CD4-positive, alpha-beta T cell (primary cell): Measurements from ENCODE around the gene HOXC11. TPM values are rescaled to one million over a fixed set of nuclear protein-coding genes. Genes with fewer than 3 reads are reported as not detected.

Experiments
- ATAC-seq: fragments of 200-7000 bp; cut with Tn5 transposase; one replicate; pipeline ENCODE4 v1.10.0; 2022; ENCODE audit warnings: mild to moderate bottlenecking; ENCODE audit not compliant: poor library complexity
- CTCF ChIA-PET: fragments of 350-600 bp; sonication (Branson Sonifier 250); formaldehyde crosslinking; loops from one replicate; lab custom pipeline; 2021; ENCODE audit warnings: antibody characterized with exemption, inconsistent platforms; lab: Charles Lee
- POLR2A ChIA-PET: fragments of 350-600 bp; sonication (Branson Sonifier 250); formaldehyde crosslinking; loops from one replicate; lab custom pipeline; 2021; ENCODE audit warnings: antibody characterized with exemption, inconsistent platforms; lab: Charles Lee
- DNase-seq, 14 experiments: peaks; one replicate each; pipeline ENCODE4 v3.0.0-alpha.2; 2013 to 2020; ENCODE audit warnings: mixed read lengths in 2 of 14
- H3K27ac ChIP-seq, 2 donors: one replicate each; pipeline versions ENCODE4 v1.5.1 to v1.7.0; 2013; ENCODE audit warnings: low read length in 2 of 2, low read depth in 1 of 2, mild to moderate bottlenecking in 1 of 2
- H3K27me3 ChIP-seq, 2 experiments: 1 replicate in 1 of 2; 2 replicates in 1 of 2; pipeline versions ENCODE4 v1.6.1 to v1.7.0; 2013; ENCODE audit warnings: low read length in 2 of 2, control low read depth in 1 of 2, mild to moderate bottlenecking in 1 of 2, moderate library complexity in 1 of 2; ENCODE audit not compliant: insufficient read depth in 2 of 2, control insufficient read depth in 1 of 2
- H3K36me3 ChIP-seq: one replicate; pipeline ENCODE4 v1.6.1; 2013; ENCODE audit warnings: low read length, control low read depth; ENCODE audit not compliant: insufficient read depth
- H3K4me1 ChIP-seq: one replicate; pipeline ENCODE4 v1.6.1; 2013; ENCODE audit warnings: low read length, control low read depth; ENCODE audit not compliant: insufficient read depth
- H3K4me3 ChIP-seq: one replicate; pipeline ENCODE4 v1.5.1; 2013; ENCODE audit warnings: mild to moderate bottlenecking, low read length, moderate library complexity
- H3K9me3 ChIP-seq, 2 experiments: 1 replicate in 1 of 2; 2 replicates in 1 of 2; pipeline versions ENCODE4 v1.6.1 to v1.7.0; 2013; ENCODE audit warnings: low read length in 2 of 2, mild to moderate bottlenecking in 2 of 2, control low read depth in 1 of 2, moderate library complexity in 1 of 2; ENCODE audit not compliant: control insufficient read depth in 1 of 2, insufficient read depth in 1 of 2
- H3K27ac Mint-ChIP-seq: one replicate; pipeline ENCODE4 v1.8.0; 2020; ENCODE audit warnings: mixed read lengths
- H3K27me3 Mint-ChIP-seq: one replicate; pipeline ENCODE4 v1.8.0; 2021; ENCODE audit warnings: mixed read lengths
- H3K36me3 Mint-ChIP-seq: one replicate; pipeline ENCODE4 v1.8.0; 2021; ENCODE audit warnings: low read depth, mixed read lengths
- H3K4me1 Mint-ChIP-seq: one replicate; pipeline ENCODE4 v1.8.0; 2021; ENCODE audit warnings: low read depth, mixed read lengths
- H3K4me3 Mint-ChIP-seq: one replicate; pipeline ENCODE4 v1.8.0; 2020; ENCODE audit warnings: mild to moderate bottlenecking, mixed read lengths
- H3K9me3 Mint-ChIP-seq: one replicate; pipeline ENCODE4 v1.8.0; 2020; ENCODE audit warnings: mixed read lengths
- intact Hi-C, 2 experiments: fragments of 100-400 bp; cut with DNase I in 1 of 2; cut with micrococcal nuclease in 1 of 2; formaldehyde crosslinking; loops; one replicate each; pipeline versions ENCODE4 v1.15.1 to v1.9.0; 2023 to 2025; cut with DNase I, micrococcal nuclease
- total RNA-seq, 174 experiments: library from RNA in 2 of 174; stranded (reverse) in 2 of 174; gene quantifications; one replicate each; pipeline ENCODE4 v1.2.3 and lab custom pipeline; 2021 to 2026
- TF ChIP-seq, protein P1 (sequence below): fragments of 200-600 bp; IDR thresholded peaks from one replicate; pipeline ENCODE4 v1.8.0; 2022; ENCODE audit warnings: antibody characterized with exemption, mild to moderate bottlenecking

Gene HOXC11
- total RNA-seq, 2 experiments from 2014 or later, result not detected

DNA sequence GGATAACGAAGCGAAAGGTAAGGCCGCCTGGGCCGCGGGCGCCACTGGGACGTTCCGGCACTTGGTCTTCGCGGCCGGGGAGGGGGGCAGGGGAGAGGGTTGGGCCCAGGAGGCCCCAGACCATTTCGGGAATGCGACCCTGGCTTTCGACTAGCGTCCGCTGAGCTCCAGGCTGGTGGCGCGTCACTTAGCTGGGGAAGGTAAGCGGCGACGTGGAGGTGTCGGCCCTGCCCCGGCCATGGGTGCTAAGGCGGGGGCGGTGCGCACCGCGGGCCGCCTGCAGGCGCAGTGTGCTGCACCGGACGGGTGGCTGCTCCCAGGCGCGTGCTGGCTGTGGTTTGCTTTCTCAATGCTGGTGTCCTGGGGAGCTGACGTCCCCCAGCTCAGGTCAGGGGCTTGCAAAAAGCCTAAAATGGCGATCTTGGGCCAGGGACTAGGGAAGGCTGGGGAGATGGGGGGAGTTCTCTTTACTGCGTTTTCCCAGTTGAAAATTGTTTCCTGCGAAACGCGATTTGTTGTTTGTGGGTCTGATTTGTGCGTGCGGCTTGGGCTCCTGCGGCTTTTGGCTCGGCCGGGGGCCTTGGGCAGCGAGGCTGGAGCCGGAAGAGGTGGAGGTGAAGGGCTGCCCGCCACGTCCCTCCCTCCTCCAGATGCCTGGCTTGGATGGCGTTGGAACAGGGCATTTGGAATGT, 13.2 kb downstream of the HOXC11 start:
- ATAC-seq, result peak; percentile 36
- DNase-seq, result peak in 2 of 14 experiments; percentile 50 to 56
- H3K4me1 ChIP-seq, result peaks cover 47% of the 10 kb centered on the region

DNA sequence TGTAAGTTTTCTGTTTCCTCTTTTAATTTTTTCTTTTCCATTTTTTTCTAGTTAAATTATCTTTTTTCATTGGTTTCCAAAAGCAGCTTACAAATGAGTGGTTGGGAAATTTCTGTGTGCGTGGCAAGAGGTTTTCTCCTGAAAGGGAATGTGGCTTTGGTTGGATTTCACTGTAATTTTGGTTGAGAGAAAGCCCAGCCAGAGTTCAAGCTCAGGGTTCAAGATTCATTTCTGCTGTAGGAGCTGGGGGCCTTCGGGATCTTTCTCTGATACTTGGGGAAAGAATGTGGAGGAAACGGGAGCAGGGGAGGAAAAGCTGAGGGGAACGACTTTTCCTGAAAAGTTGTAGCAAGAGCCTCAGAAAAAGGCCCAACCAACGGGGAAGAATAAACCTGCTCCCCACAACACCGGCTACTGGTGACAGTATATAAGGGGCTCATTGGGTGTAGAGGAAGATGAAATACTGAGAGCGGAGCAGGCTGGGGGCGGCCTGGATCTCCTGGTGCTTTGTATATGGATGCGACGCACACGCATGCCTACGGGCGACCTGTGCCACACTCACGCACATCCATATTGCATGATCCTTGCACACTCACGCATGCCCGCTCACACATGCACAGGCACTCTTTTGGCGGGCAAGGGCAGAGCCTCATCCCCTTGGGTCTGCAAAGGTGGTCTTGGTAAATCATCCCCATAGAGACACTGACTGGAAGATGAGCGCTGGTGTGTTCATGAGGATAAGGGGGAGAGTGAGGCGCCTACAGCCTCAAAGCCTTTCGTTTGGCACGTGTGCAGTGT, 14.0 kb downstream of the HOXC11 start:
- Mint-ChIP-seq H3K27me3 (peaks cover 95% of the 10 kb centered on the region), H3K27ac (no peak overlapping the region), H3K9me3 (no peaks in the 10 kb centered on the region), H3K4me1 (peaks cover 32% of the 10 kb centered on the region), H3K4me3 (no peak overlapping the region), H3K36me3 (no peaks in the 10 kb centered on the region)
- CTCF ChIA-PET, result interaction anchor here (0.9 to 2.9 kb wide), 3 partner anchors 19 to 221 kb away, joined by 3 to 11 read pairs (median 5); no protein-coding TSS in a partner anchor
- H3K4me3 ChIP-seq, result no peak overlapping the region
- POLR2A ChIA-PET, result interaction anchor here (0.9 kb wide), 1 partner anchor 9 kb away, joined by 3 read pairs; no protein-coding TSS in a partner anchor
- peaks cover 11 to 53% of the 10 kb centered on the region in 2 experiments for H3K9me3 ChIP-seq
- peaks cover 94 to 98% of the 10 kb centered on the region in 2 experiments for H3K27me3 ChIP-seq
- no peak for ATAC-seq
- TF ChIP-seq, protein P1, sequence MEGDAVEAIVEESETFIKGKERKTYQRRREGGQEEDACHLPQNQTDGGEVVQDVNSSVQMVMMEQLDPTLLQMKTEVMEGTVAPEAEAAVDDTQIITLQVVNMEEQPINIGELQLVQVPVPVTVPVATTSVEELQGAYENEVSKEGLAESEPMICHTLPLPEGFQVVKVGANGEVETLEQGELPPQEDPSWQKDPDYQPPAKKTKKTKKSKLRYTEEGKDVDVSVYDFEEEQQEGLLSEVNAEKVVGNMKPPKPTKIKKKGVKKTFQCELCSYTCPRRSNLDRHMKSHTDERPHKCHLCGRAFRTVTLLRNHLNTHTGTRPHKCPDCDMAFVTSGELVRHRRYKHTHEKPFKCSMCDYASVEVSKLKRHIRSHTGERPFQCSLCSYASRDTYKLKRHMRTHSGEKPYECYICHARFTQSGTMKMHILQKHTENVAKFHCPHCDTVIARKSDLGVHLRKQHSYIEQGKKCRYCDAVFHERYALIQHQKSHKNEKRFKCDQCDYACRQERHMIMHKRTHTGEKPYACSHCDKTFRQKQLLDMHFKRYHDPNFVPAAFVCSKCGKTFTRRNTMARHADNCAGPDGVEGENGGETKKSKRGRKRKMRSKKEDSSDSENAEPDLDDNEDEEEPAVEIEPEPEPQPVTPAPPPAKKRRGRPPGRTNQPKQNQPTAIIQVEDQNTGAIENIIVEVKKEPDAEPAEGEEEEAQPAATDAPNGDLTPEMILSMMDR, result no peak
- no peaks in the 10 kb centered on the region for H3K36me3 ChIP-seq
- no peak overlapping the region for H3K27ac ChIP-seq
- intact Hi-C loops, result loop anchor here (5.0 kb wide), 2 partner anchors 35 to 195 kb away; partner anchors contain the start of gene HOXC12 (in 1 of the 2)
- DNase-seq, result no peak
- peaks cover 47% of the 10 kb centered on the region for H3K4me1 ChIP-seq

More for the DNA sequence above, 13.2 kb downstream of the HOXC11 start:
- H3K27ac Mint-ChIP-seq, result no peak overlapping the region
- intact Hi-C loops, result loop anchor here (1.0 to 5.0 kb wide), 3 partner anchors 34 to 215 kb away; partner anchors contain the start of gene HOXC12 (in 1 of the 2)
- ChIA-PET POLR2A (interaction anchor here (0.9 kb wide), 1 partner anchor 10 kb away, joined by 3 read pairs; no protein-coding TSS in a partner anchor), CTCF (interaction anchor here (0.9 to 2.9 kb wide), 6 partner anchors 12 to 221 kb away, joined by 3 to 11 read pairs (median 4); no protein-coding TSS in a partner anchor)
- peaks cover 92 to 98% of the 10 kb centered on the region in 2 experiments for H3K27me3 ChIP-seq
- TF ChIP-seq, protein P1, result no peak
- peaks cover 11 to 53% of the 10 kb centered on the region in 2 experiments for H3K9me3 ChIP-seq
- H3K36me3 Mint-ChIP-seq, result no peaks in the 10 kb centered on the region
- H3K4me3 Mint-ChIP-seq, result peak overlapping the region; percentile 50
- H3K9me3 Mint-ChIP-seq, result no peaks in the 10 kb centered on the region
- peak overlapping the region; percentile 4 for H3K4me3 ChIP-seq
- H3K27me3 Mint-ChIP-seq, result peaks cover 95% of the 10 kb centered on the region
- H3K27ac ChIP-seq, result no peak overlapping the region
- H3K36me3 ChIP-seq, result no peaks in the 10 kb centered on the region
- H3K4me1 Mint-ChIP-seq, result peaks cover 32% of the 10 kb centered on the region

DNA sequence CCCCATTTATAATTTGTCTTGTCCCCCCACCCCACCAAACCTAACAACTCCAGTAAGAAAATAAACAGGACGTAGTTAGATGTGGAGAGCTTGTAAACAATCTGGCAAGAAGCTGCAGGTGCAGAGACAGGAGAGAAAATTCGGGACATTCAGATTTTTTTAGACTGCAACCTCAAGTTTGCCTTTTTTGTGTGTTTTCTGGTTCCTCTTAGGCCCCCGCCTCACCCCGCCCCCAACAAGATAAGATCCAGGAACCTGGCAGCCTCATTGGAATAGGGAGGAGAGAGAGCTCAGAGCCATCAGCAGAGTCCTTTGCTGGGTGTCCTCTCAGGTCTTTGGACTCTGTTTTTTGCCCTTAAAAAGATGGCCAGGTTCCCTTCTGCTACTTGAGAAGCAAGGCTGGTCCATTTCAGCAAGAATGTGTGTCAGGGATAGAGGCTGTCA, 14.9 kb downstream of the HOXC11 start:
- Histone ChIP-seq H3K4me1 (peaks cover 47% of the 10 kb centered on the region), H3K9me3 (peaks cover 11 to 50% of the 10 kb centered on the region in 2 experiments), H3K4me3 (no peak overlapping the region), H3K27ac (no peak overlapping the region), H3K27me3 (peaks cover 94 to 98% of the 10 kb centered on the region in 2 experiments), H3K36me3 (no peaks in the 10 kb centered on the region)
- ChIA-PET POLR2A (interaction anchor here (1.2 kb wide), 1 partner anchor 9 kb away, joined by 3 read pairs; no protein-coding TSS in a partner anchor), CTCF (interaction anchor here (1.4 to 1.6 kb wide), 2 partner anchors 18 to 229 kb away, joined by 4 to 5 read pairs; no protein-coding TSS in a partner anchor)
- intact Hi-C loops, result loop anchor here (2.0 to 5.0 kb wide), 3 partner anchors 36 to 197 kb away; partner anchors contain the start of gene HOXC12 (in 1 of the 2)
- peaks cover 32% of the 10 kb centered on the region for H3K4me1 Mint-ChIP-seq
- H3K9me3 Mint-ChIP-seq, result no peaks in the 10 kb centered on the region
- DNase-seq (no peak), ATAC-seq (no peak)
- H3K36me3 Mint-ChIP-seq, result no peaks in the 10 kb centered on the region
- TF ChIP-seq, protein P1, result no peak
- H3K27ac Mint-ChIP-seq, result no peak overlapping the region
- H3K27me3 Mint-ChIP-seq, result peaks cover 95% of the 10 kb centered on the region
- no peak overlapping the region for H3K4me3 Mint-ChIP-seq
